Lung (tissue), 12 donors: ENCODE data around the gene SEMA5A. TPM values are rescaled to one million over a fixed set of nuclear protein-coding genes. Genes with fewer than 3 reads are reported as not detected.

Experiments used
- ATAC-seq: fragments of 200-7000 bp; cut with Tn5 transposase; one replicate; pipeline ENCODE4 v1.9.1; 2020; ENCODE audit warnings: moderate number of reproducible peaks; ENCODE audit not compliant: insufficient read depth, low FRiP score
- DNase-seq, 3 donors: peaks; one replicate each; pipeline ENCODE4 v3.0.0-alpha.2; 2013 to 2017
- H3K27ac ChIP-seq, 2 donors: one replicate each; pipeline ENCODE4 v1.5.1; 2013; ENCODE audit warnings: mild to moderate bottlenecking in 2 of 2, moderate library complexity in 2 of 2, control low read depth in 1 of 2, inconsistent platforms in 1 of 2, low read depth in 1 of 2, low read length in 1 of 2
- H3K27me3 ChIP-seq, 3 donors: one replicate each; pipeline ENCODE4 v1.5.1; 2013; ENCODE audit warnings: low read length in 2 of 3; ENCODE audit not compliant: control insufficient read depth in 3 of 3, insufficient read depth in 3 of 3
- H3K36me3 ChIP-seq, 4 donors: one replicate each; pipeline ENCODE4 v1.5.1; 2013; ENCODE audit warnings: low read length in 4 of 4, mild to moderate bottlenecking in 1 of 4, moderate library complexity in 1 of 4; ENCODE audit not compliant: control insufficient read depth in 4 of 4, insufficient read depth in 4 of 4
- H3K4me1 ChIP-seq, 5 donors: one replicate each; pipeline ENCODE4 v1.5.1; 2013; ENCODE audit warnings: low read length in 5 of 5, mild to moderate bottlenecking in 2 of 5, moderate library complexity in 1 of 5; ENCODE audit not compliant: control insufficient read depth in 5 of 5, insufficient read depth in 5 of 5
- H3K4me3 ChIP-seq: one replicate; pipeline ENCODE4 v1.5.1; 2013; ENCODE audit warnings: mild to moderate bottlenecking, control low read depth, moderate library complexity
- H3K9ac ChIP-seq, 2 donors: one replicate each; pipeline ENCODE4 v1.5.1; 2013; ENCODE audit warnings: low read length in 2 of 2, control low read depth in 1 of 2; ENCODE audit not compliant: insufficient read depth in 1 of 2
- H3K9me3 ChIP-seq, 4 donors: one replicate each; pipeline ENCODE4 v1.5.1; 2013; ENCODE audit warnings: low read length in 3 of 4, mild to moderate bottlenecking in 1 of 4, moderate library complexity in 1 of 4; ENCODE audit not compliant: control insufficient read depth in 4 of 4, insufficient read depth in 3 of 4
- WGBS, 2 donors: extraction: QIAGEN DNeasy Blood & Tissue Kit; methylation state at CpG; one replicate each; pipeline ENCODE4 v1.1.7; 2013; 5-methylcytosine and 5-hydroxymethylcytosine counted together
- polyA plus RNA-seq, 2 donors: library from polyadenylated mRNA; stranded (reverse); fragments of 200-250 nt; gene quantifications; one replicate each; pipeline ENCODE4 v1.2.1, GENCODE V29; 2013
- total RNA-seq, 2 donors: library from RNA; depleted of rRNA in 1 of 2; stranded (reverse); fragments of >200 nt in 1 of 2; gene quantifications; one replicate each; pipeline ENCODE4 v1.2.1, GENCODE V29; 2014 to 2021
- TF ChIP-seq, protein P1 (sequence below): IDR thresholded peaks from 2 replicates; pipeline ENCODE4 v1.5.1; 2012; ENCODE audit warnings: mild to moderate bottlenecking; ENCODE audit errors: control extremely low read depth, extremely low read depth
- donor health status: control.
- donor health status: control.
- donor health status: Bipolar disorder and iron deficiency.
- donor health status: healthy.
- donor health status: DM: yes; HTN: yes; CAD: no.

SEMA5A gene
- total and polyA plus RNA-seq, 4 donors, result 3.1 to 44.9 (median 13.7) TPM

DNA sequence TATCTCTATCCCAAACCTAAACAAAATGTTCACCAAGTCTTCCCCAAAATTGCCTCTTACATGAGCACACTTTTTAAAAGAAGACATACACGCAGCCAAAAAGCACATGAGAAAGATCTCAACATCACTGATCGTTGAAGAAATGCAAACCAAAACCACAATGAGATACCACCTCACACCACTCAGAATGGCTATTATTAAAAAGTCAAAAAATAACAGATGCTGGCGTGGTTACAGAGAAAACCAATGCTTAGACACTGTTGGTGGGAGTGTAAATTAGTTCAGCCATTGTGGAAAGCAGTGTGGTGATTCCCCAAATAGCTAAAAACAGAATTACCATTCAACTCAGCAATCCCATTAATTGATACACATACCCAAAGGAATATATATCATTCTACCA lies 83.8 kb downstream of the SEMA5A start:
- WGBS, 2 donors, result 86 to 87% methylated on average over 3 of the region's 3 CpGs
- H3K4me3 ChIP-seq, result no peak overlapping the region
- H3K9ac ChIP-seq, result no peak overlapping the region
- peaks cover 0 to 5% (median 0%) of the 10 kb centered on the region in 5 donors for H3K4me1 ChIP-seq
- ATAC-seq (no peak), DNase-seq (no peak)
- H3K27me3 ChIP-seq, result no peaks in the 10 kb centered on the region
- H3K36me3 ChIP-seq, result no peaks in the 10 kb centered on the region
- no peak overlapping the region for H3K27ac ChIP-seq
- TF ChIP-seq, protein P1, sequence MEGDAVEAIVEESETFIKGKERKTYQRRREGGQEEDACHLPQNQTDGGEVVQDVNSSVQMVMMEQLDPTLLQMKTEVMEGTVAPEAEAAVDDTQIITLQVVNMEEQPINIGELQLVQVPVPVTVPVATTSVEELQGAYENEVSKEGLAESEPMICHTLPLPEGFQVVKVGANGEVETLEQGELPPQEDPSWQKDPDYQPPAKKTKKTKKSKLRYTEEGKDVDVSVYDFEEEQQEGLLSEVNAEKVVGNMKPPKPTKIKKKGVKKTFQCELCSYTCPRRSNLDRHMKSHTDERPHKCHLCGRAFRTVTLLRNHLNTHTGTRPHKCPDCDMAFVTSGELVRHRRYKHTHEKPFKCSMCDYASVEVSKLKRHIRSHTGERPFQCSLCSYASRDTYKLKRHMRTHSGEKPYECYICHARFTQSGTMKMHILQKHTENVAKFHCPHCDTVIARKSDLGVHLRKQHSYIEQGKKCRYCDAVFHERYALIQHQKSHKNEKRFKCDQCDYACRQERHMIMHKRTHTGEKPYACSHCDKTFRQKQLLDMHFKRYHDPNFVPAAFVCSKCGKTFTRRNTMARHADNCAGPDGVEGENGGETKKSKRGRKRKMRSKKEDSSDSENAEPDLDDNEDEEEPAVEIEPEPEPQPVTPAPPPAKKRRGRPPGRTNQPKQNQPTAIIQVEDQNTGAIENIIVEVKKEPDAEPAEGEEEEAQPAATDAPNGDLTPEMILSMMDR, result no peak
- H3K9me3 ChIP-seq, result peaks cover 0 to 2% (median 0%) of the 10 kb centered on the region in 4 donors

- 83 to 89% methylated on average over 3 of the region's 3 CpGs for WGBS, 2 donors
- peaks cover 0 to 2% (median 0%) of the 10 kb centered on the region in 5 donors for H3K4me1 ChIP-seq
- no peak overlapping the region for H3K4me3 ChIP-seq
- ATAC-seq (no peak), DNase-seq (no peak)
- H3K9me3 ChIP-seq, result peaks cover 0 to 2% (median 0%) of the 10 kb centered on the region in 4 donors
- H3K9ac ChIP-seq, result no peak overlapping the region
- TF ChIP-seq, protein P1, result no peak
- H3K27ac ChIP-seq, result no peak overlapping the region
- H3K36me3 ChIP-seq, result no peaks in the 10 kb centered on the region
- no peaks in the 10 kb centered on the region for H3K27me3 ChIP-seq
Observed at GRCh38 chr5:9460885-9461645, 84.8 kb downstream of the SEMA5A start.

DNA sequence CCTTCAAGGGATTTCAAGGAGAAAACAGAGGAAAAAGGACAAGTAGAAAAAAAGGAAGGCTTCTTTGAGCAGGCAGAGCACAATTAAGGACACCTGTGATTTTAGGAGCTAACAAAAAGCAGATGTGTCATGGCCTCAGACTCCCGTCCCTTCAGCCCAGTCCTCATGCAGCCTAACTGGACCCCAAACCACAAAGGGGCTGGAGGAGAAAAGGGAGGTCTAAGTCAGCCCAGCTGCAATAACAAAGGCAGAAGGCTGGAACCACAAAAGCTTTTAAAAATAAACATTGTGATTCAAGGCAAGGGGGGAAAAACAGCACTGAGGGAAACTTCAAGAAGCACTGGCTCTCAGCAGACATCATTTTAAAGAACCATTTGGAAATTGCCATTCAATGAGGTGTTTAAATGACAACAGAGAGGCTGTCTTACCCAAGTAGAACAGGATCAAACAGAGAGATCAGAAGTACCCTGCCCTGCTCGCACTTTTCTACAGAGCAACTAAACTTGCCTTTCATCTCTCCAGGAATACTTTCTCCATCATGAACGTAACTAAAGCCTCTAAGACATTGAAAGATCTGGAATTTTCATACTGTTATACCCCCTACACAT lies 89.3 kb downstream of the SEMA5A start:
- ATAC-seq, result no peak
- no peak overlapping the region for H3K4me3 ChIP-seq
- no peaks in the 10 kb centered on the region for H3K36me3 ChIP-seq
- WGBS, 2 donors, result 56 to 68% methylated on average over 3 of the region's 3 CpGs
- H3K4me1 ChIP-seq, result peaks cover 0 to 11% (median 0%) of the 10 kb centered on the region in 5 donors
- peaks cover 0 to 2% (median 0%) of the 10 kb centered on the region in 4 donors for H3K9me3 ChIP-seq
- no peak for DNase-seq
- TF ChIP-seq, protein P1, result no peak
- H3K27me3 ChIP-seq, result no peaks in the 10 kb centered on the region
- no peak overlapping the region for H3K27ac ChIP-seq
- H3K9ac ChIP-seq, result no peak overlapping the region
